Bronchus fibroblast of lung (primary cell): ENCODE measurements around the gene OR6C6. TPM values are rescaled to one million over a fixed set of nuclear protein-coding genes. Genes with fewer than 3 reads are reported as not detected.

Source experiments
- total RNA-seq: library from RNA; depleted of rRNA; stranded (reverse); fragments of >200 nt; gene quantifications from 2 replicates; pipeline ENCODE4 v1.2.3, GENCODE V29; 2015

OR6C6 gene
- total RNA-seq: not detected in 2 replicates

GRCh38 chr12:55296469-55296868 is at the start of gene OR6C6:
Gene OR6C6 (minus strand): TSS chr12:55296569. CDS start chr12:55295232, 1,337 bp downstream.

GRCh38 chr12:55330446-55330845 is 34.1 kb upstream of the OR6C6 start, which contains the start of gene OR6C3:
Gene OR6C3 (plus strand): TSS chr12:55330746. CDS start chr12:55331701, 955 bp downstream.

GRCh38 chr12:55314043-55314442 is 17.7 kb upstream of the OR6C6 start, which contains the start of gene OR6C1:
Gene OR6C1 (plus strand): TSS chr12:55314343. CDS start chr12:55320600, 6,257 bp downstream.

DNA sequence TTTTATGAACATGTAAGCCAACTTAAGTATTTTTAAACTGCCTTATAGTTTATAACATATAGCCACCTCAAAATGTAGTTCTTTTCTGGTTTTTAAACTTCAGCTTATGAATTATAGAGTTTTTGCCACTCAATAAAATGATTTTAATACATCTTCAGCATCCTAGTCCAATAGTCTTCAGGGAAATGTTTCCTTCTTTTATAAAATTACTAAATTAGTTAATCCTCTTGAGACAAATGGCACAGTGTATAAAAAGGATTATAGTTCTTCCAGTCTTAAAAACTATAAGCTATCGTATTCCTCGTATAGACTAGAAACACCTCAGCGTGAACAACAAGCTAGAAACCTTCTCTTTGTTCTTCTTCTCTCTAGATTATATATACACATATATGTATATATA is 52.1 kb downstream of the OR6C6 start, which contains the start of gene OR6C74:
TSS of gene OR6C74 (plus strand) at position 301 of the 400 bp plus-strand sequence. CDS start 2,679 bp downstream, outside the sequence.

Other genes with a start within 250 kb of the OR6C6 start
- not detected in 2 replicates for gene OR9K2, start 170.2 kb downstream of the OR6C6 start, total RNA-seq
- not detected in 2 replicates for gene OR10A7, start 75.5 kb downstream of the OR6C6 start, total RNA-seq
- not detected in 2 replicates for gene OR6C74, start 52.0 kb downstream of the OR6C6 start, total RNA-seq
- not detected in 2 replicates for gene OR6C1, start 17.8 kb upstream of the OR6C6 start, total RNA-seq
- gene OR6C3, start 34.2 kb upstream of the OR6C6 start, total RNA-seq: not detected in 2 replicates
- not detected in 2 replicates for gene OR6C75, start 66.4 kb upstream of the OR6C6 start, total RNA-seq
- not detected in 2 replicates for gene OR6C65, start 104.0 kb upstream of the OR6C6 start, total RNA-seq
- gene OR6C76, start 129.7 kb upstream of the OR6C6 start, total RNA-seq: not detected in 2 replicates
- not detected in 2 replicates for gene OR6C2, start 147.5 kb upstream of the OR6C6 start, total RNA-seq
- gene OR6C70, start 173.6 kb upstream of the OR6C6 start, total RNA-seq: not detected in 2 replicates
- gene OR6C68, start 195.8 kb upstream of the OR6C6 start, total RNA-seq: not detected in 2 replicates